Peyer's patch (tissue), 4 donors: ENCODE results near the gene NTN5.
A peak's percentile ranks its signal among the peaks of the same experiment; 100 is the strongest.

Experiments
- CTCF ChIP-seq, 6 experiments: fragments of 450-650 bp in 4 of 6; fragments of 200-600 bp in 2 of 6; sonication (generic) in 1 of 6; IDR thresholded peaks; one replicate each; pipeline ENCODE4 v1.5.1; 2017 to 2019; ENCODE audit warnings: antibody characterized with exemption in 6 of 6, mild to moderate bottlenecking in 3 of 6, moderate library complexity in 1 of 6
- POLR2A ChIP-seq, 2 donors: fragments of 450-650 bp; IDR thresholded peaks; one replicate each; pipeline ENCODE4 v1.5.1; 2017; ENCODE audit warnings: antibody characterized with exemption in 2 of 2, mild to moderate bottlenecking in 2 of 2, moderate library complexity in 2 of 2

- TF ChIP-seq CTCF (IDR thresholded peaks at IDR 0.05) (peak in 1 of 6 experiments; percentile 7), POLR2A (IDR thresholded peaks at IDR 0.05) (peak; percentile 40 to 66)
These were observed 4.1 kb upstream of the NTN5 start for GRCh38 chr19:48676887-48677286.
